Measurements from ENCODE around the gene INKA2. TPM values are rescaled to one million over a fixed set of nuclear protein-coding genes. Genes with fewer than 3 reads are reported as not detected.

INKA2 gene
- total and polyA plus RNA-seq, 2 of the 4 experiments (the other 2 are of a cell fraction): 2.2 to 2.6 TPM

DNA sequence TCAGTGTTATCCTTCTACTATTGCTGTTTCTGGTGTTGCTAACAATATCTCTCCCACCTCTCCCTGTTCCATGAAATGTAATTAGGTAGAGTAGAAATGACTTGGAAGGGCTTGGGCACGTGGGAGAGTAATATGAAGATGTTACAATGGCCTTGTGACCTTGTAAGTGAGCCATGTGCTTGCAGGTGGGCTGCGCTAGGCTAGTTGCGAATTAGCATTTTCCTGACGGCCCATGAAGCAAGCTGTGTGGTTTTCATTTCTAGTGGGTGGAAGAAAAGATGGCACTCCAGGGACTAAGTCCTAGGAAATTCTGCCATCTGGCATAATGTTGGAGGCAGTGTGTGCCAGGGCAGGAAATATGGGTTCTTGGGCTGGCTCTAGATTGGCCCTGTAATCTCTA is 8.8 kb upstream of the INKA2 start:
- Histone ChIP-seq H3K4ac (ENCODE audit: low read depth, low read length) (no peak overlapping the region), H3K27ac (ENCODE audit: insufficient read depth, low read length) (no peak overlapping the region), H3K18ac (ENCODE audit: low read depth, low read length) (no peak overlapping the region), H2BK120ac (ENCODE audit: low read depth, low read length) (no peak overlapping the region), H4K5ac (ENCODE audit: low read depth, low read length) (no peak overlapping the region), H3K36me3 (ENCODE audit: control insufficient read depth, insufficient read depth, low read length) (no peaks in the 10 kb centered on the region), H3K9ac (ENCODE audit: low read depth, low read length) (no peak overlapping the region), H2AFZ (replicated peaks; ENCODE audit: low read length, poor library complexity) (no peak overlapping the region), H3K23ac (ENCODE audit: low read depth, low read length) (no peak overlapping the region), H3K27me3 (ENCODE audit: control insufficient read depth, insufficient read depth, low read length) (no peaks in the 10 kb centered on the region), H3K56ac (ENCODE audit: extremely low read depth, insufficient read depth, low read length) (no peak overlapping the region), H4K91ac (ENCODE audit: insufficient read depth, low read depth, low read length) (no peak overlapping the region), H2BK20ac (ENCODE audit: low read depth, low read length) (no peak overlapping the region; the same call in 1 of the 2 replicates), H2AK5ac (ENCODE audit: low read depth, low read length) (no peak overlapping the region), H2BK5ac (ENCODE audit: low read depth, low read length, poor library complexity, severe bottlenecking) (no peak overlapping the region), H3K4me2 (ENCODE audit: low read depth, low read length) (no peak overlapping the region), H3K4me1 (ENCODE audit: control insufficient read depth, insufficient read depth, low read length) (peaks cover 10% of the 10 kb centered on the region), H4K8ac (ENCODE audit: low read depth in 2 of 2, low read length in 2 of 2) (no peak overlapping the region), H3K9me1 (ENCODE audit: insufficient read depth, low read length) (peaks cover 26% of the 10 kb centered on the region), H2AK9ac (replicated peaks; ENCODE audit: low read depth, low read length, poor library complexity) (no peak overlapping the region), H4K20me1 (ENCODE audit: insufficient read depth, low read length) (peaks cover 10% of the 10 kb centered on the region; the same call in 1 of the 2 replicates), H3K4me3 (ENCODE audit: insufficient read depth, low read depth, low read length) (no peak overlapping the region), H2BK15ac (ENCODE audit: low read depth, low read length) (no peak overlapping the region), H3K14ac (replicated peaks; ENCODE audit: low read depth, low read length) (no peak overlapping the region), H3K9me3 (ENCODE audit: control insufficient read depth, insufficient read depth, low read length) (no peaks in the 10 kb centered on the region), H3K79me1 (ENCODE audit: low read depth in 1 of 2, low read length in 2 of 2) (no peaks in the 10 kb centered on the region; a peak in 1 of 4 replicates)
- ATAC-seq (ENCODE audit: low read depth) (no peak), DNase-seq (no peak)
- intact Hi-C loops (cut with micrococcal nuclease): no loop called here
- no CpG with 5 or more reads among the region's 4 CpGs for WGBS, 2 experiments (ENCODE audit: extremely low coverage in 2 of 2, insufficient read length in 1 of 2)
- in situ Hi-C loops (cut with MboI; ENCODE audit: low sequenced_read_pairs): no loop called here
- CTCF ChIA-PET: interaction anchor here (0.6 to 1.2 kb wide), 4 partner anchors 10 to 266 kb away, joined by 3 read pairs; no protein-coding TSS in a partner anchor
- BruUV-seq (replicated peaks): no TSS peak
- dilution Hi-C loops (cut with HindIII; ENCODE audit: low sequenced_read_pairs, unreplicated experiment): no loop called here
- TF ChIP-seq NFE2L2 (IDR thresholded peaks at IDR 0.05; ENCODE audit: low read depth, low read length) (no peak), MAFK (IDR thresholded peaks at IDR 0.05; ENCODE audit: low read depth, low read length) (no peak), RAD21 (IDR thresholded peaks at IDR 0.05; ENCODE audit: low read length) (no peak), MXI1 (IDR thresholded peaks at IDR 0.05; ENCODE audit: borderline replicate concordance, low read depth, low read length) (no peak), CTCF (conservative IDR thresholded peaks at IDR 0.05; ENCODE audit: low read depth, low read length) (no peak)
- POLR2A ChIA-PET (ENCODE audit: unreplicated experiment): no interaction called here
